PC-3 (cell line): ENCODE measurements around the gene LEP.

Experiments used
- EZH2 ChIP-seq: fragments of 300-600 bp; sonication (generic); IDR thresholded peaks from one replicate; pipeline ENCODE4 v1.6.1; 2017; ENCODE audit warnings: antibody characterized with exemption, mild to moderate bottlenecking, low read length; ENCODE audit not compliant: unreplicated experiment
- EZH2phosphoT487 ChIP-seq: fragments of 300-600 bp; sonication (generic); IDR thresholded peaks from 2 replicates; pipeline ENCODE4 v1.6.1; 2018; ENCODE audit warnings: mild to moderate bottlenecking, antibody characterized with exemption, low read length, borderline replicate concordance
- TF ChIP-seq, protein P1 (sequence below): fragments of 300-600 bp; sonication (generic); conservative IDR thresholded peaks from 2 replicates; pipeline ENCODE4 v1.5.1; 2017; ENCODE audit warnings: antibody characterized with exemption, low read depth, mild to moderate bottlenecking, low read length

DNA sequence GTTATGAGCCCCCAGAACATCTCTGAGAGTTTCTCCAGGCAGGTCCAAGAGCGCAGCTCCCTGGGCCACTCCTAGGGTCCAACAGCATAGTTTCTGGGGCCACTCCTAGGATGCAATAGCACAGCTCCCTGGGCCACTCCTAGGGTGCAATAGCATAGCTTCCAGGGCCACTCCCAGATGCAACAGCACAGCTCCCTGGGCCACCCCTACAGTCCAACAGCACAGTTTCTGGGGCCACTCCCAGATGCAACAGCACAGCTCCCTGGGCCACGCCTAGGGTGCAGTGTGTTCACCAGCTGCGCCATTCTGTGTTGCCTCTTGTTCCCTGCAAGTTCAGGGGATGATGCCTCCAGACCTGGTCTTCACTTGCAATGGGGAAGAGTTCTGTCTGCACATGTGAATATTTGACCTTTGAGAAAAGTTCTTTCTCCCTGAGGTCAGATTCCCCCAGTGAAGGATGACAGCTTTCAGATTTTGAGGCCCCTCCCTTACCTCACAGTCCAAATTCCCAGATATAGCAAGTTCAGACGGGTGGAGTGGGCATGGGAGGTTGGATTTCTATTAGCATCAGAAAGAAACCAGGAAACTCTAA lies 43.0 kb upstream of the LEP start:
- TF ChIP-seq, protein P1, sequence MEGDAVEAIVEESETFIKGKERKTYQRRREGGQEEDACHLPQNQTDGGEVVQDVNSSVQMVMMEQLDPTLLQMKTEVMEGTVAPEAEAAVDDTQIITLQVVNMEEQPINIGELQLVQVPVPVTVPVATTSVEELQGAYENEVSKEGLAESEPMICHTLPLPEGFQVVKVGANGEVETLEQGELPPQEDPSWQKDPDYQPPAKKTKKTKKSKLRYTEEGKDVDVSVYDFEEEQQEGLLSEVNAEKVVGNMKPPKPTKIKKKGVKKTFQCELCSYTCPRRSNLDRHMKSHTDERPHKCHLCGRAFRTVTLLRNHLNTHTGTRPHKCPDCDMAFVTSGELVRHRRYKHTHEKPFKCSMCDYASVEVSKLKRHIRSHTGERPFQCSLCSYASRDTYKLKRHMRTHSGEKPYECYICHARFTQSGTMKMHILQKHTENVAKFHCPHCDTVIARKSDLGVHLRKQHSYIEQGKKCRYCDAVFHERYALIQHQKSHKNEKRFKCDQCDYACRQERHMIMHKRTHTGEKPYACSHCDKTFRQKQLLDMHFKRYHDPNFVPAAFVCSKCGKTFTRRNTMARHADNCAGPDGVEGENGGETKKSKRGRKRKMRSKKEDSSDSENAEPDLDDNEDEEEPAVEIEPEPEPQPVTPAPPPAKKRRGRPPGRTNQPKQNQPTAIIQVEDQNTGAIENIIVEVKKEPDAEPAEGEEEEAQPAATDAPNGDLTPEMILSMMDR = no peak
- TF ChIP-seq EZH2 (no peak), EZH2phosphoT487 (no peak)
